SK-N-SH (cell line): ENCODE measurements around the gene PIH1D1. TPM values are rescaled to one million over a fixed set of nuclear protein-coding genes. Genes with fewer than 3 reads are reported as not detected.

Source experiments
- CTCF ChIA-PET: fragments of 300-600, 350-600 bp; formaldehyde crosslinking; extraction: SDS; loops from one replicate; lab custom pipeline; 2021; lab: Yijun Ruan, JAX
- POLR2A ChIA-PET: fragments of 350-600 bp; sonication (Branson Sonifier 250); formaldehyde crosslinking; extraction: SDS; loops from one replicate; lab custom pipeline; 2020; ENCODE audit warnings: antibody characterized with exemption, inconsistent platforms; lab: Yijun Ruan, JAX
- DNase-seq: peaks from one replicate; pipeline ENCODE4 v3.0.0; 2012
- H2AFZ ChIP-seq: fragments of 200-600 bp; sonication (generic); 2 replicates; pipeline ENCODE4 v1.8.1; 2016; ENCODE audit warnings: antibody characterized with exemption, mild to moderate bottlenecking, low read depth
- H3F3A ChIP-seq: fragments of 200-600 bp; sonication (generic); replicated peaks from 2 replicates; pipeline ENCODE3; 2016; ENCODE audit warnings: antibody characterized with exemption, mild to moderate bottlenecking; ENCODE audit not compliant: insufficient read depth
- H3K27ac ChIP-seq, 2 experiments: fragments of 200-500 bp in 1 of 2; fragments of 200-600 bp in 1 of 2; sonication (Bioruptor generic) in 1 of 2; sonication (generic), shearing (Covaris generic) in 1 of 2; 2 replicates each; pipeline versions ENCODE4 v1.5.1 to v1.6.1; 2014 to 2016; ENCODE audit warnings: low read depth in 2 of 2, inconsistent platforms in 1 of 2, low read length in 1 of 2, mild to moderate bottlenecking in 1 of 2, mixed read lengths in 1 of 2
- H3K27me3 ChIP-seq: fragments of 200-600 bp; sonication (generic), shearing (Covaris generic); 2 replicates; pipeline ENCODE4 v1.6.1; 2016; ENCODE audit warnings: mixed run types; ENCODE audit not compliant: insufficient read depth
- H3K36me3 ChIP-seq, 2 experiments: fragments of 200-500 bp in 1 of 2; fragments of 200-600 bp in 1 of 2; sonication (Bioruptor generic) in 1 of 2; sonication (generic) in 1 of 2; replicated peaks in 1 of 2; 2 replicates each; pipeline versions ENCODE3 to v1.5.1; 2014 to 2016; ENCODE audit warnings: low read length in 1 of 2, mild to moderate bottlenecking in 1 of 2; ENCODE audit not compliant: insufficient read depth in 2 of 2, control insufficient read depth in 1 of 2
- H3K4me1 ChIP-seq, 2 experiments: fragments of 200-500 bp in 1 of 2; fragments of 200-600 bp in 1 of 2; sonication (Bioruptor generic) in 1 of 2; sonication (generic), shearing (Covaris generic) in 1 of 2; 2 replicates each; pipeline versions ENCODE4 v1.5.1 to v1.6.1; 2014 to 2016; ENCODE audit warnings: low read depth in 1 of 2, low read length in 1 of 2, mixed run types in 1 of 2; ENCODE audit not compliant: insufficient read depth in 2 of 2, control insufficient read depth in 1 of 2
- H3K4me2 ChIP-seq: fragments of 200-600 bp; sonication (generic), shearing (Covaris generic); 2 replicates; pipeline ENCODE4 v1.6.1; 2017; ENCODE audit warnings: mixed run types
- H3K4me3 ChIP-seq, 2 experiments: fragments of 200-500 bp in 1 of 2; fragments of 200-600 bp in 1 of 2; sonication (Bioruptor generic) in 1 of 2; sonication (generic), shearing (Covaris generic) in 1 of 2; 2 replicates each; pipeline versions ENCODE4 v1.5.1 to v1.8.1; 2014 to 2016; ENCODE audit warnings: low read depth in 2 of 2, inconsistent platforms in 1 of 2, low read length in 1 of 2, mild to moderate bottlenecking in 1 of 2, mixed read lengths in 1 of 2, moderate library complexity in 1 of 2
- H3K79me2 ChIP-seq: fragments of 200-600 bp; sonication (generic); 2 replicates; pipeline ENCODE4 v1.8.1; 2017; ENCODE audit warnings: mild to moderate bottlenecking; ENCODE audit not compliant: insufficient read depth
- H3K9ac ChIP-seq: fragments of 200-600 bp; sonication (generic); 2 replicates; pipeline ENCODE4 v1.6.1; 2017; ENCODE audit warnings: mixed run types
- H3K9me2 ChIP-seq: fragments of 200-600 bp; sonication (generic); 2 replicates; pipeline ENCODE4 v1.6.1; 2017; ENCODE audit warnings: mixed run types
- H3K9me3 ChIP-seq: fragments of 200-600 bp; sonication (generic); 2 replicates; pipeline ENCODE4 v1.6.1; 2017; ENCODE audit warnings: mixed run types, mild to moderate bottlenecking, moderate library complexity
- H4K20me1 ChIP-seq: fragments of 200-600 bp; sonication (generic); 2 replicates; pipeline ENCODE4 v1.6.1; 2017; ENCODE audit warnings: mild to moderate bottlenecking, mixed run types; ENCODE audit not compliant: insufficient read depth
- CHD2 ChIP-seq: fragments of 150-350 bp; IDR thresholded peaks from 2 replicates; pipeline ENCODE4 v1.6.1; 2018; ENCODE audit warnings: low read length; ENCODE audit not compliant: partially characterized antibody
- ELF1 ChIP-seq: IDR thresholded peaks from 2 replicates; pipeline ENCODE4 v1.4.0; 2012
- EP300 ChIP-seq, 2 experiments: IDR thresholded peaks; 2 replicates each; pipeline versions ENCODE4 v1.4.0 to v1.6.1; 2012; ENCODE audit warnings: borderline replicate concordance in 1 of 2, low read depth in 1 of 2, low read length in 1 of 2
- FOXJ3 ChIP-seq: sonication (generic); formaldehyde crosslinking; IDR thresholded peaks from 2 replicates; pipeline ENCODE4 v1.5.1; 2020; ENCODE audit warnings: mild to moderate bottlenecking, missing genetic modification reagents
- FOXM1 ChIP-seq: IDR thresholded peaks from 2 replicates; pipeline ENCODE4 v1.4.0; 2012; ENCODE audit warnings: low read depth, mild to moderate bottlenecking
- JUND ChIP-seq: IDR thresholded peaks from 2 replicates; pipeline ENCODE4 v1.4.0; 2012
- MEF2A ChIP-seq: IDR thresholded peaks from 2 replicates; pipeline ENCODE4 v1.4.0; 2012; ENCODE audit warnings: low read depth, borderline replicate concordance
- NRF1 ChIP-seq: IDR thresholded peaks from 2 replicates; pipeline ENCODE4 v1.6.1; 2012; ENCODE audit warnings: low read depth, mild to moderate bottlenecking, low read length
- PBX3 ChIP-seq: IDR thresholded peaks from 2 replicates; pipeline ENCODE4; 2012
- RAD21 ChIP-seq: IDR thresholded peaks from 2 replicates; pipeline ENCODE4 v1.6.1; 2012; ENCODE audit warnings: mild to moderate bottlenecking, low read length
- RFX5 ChIP-seq: IDR thresholded peaks from 2 replicates; pipeline ENCODE4 v1.6.1; 2012; ENCODE audit warnings: mild to moderate bottlenecking, improper control_type of control experiment, low read length
- RXRA ChIP-seq: IDR thresholded peaks from 2 replicates; pipeline ENCODE4 v1.4.0; 2012; ENCODE audit warnings: low read depth, mild to moderate bottlenecking, borderline replicate concordance
- SIN3A ChIP-seq: IDR thresholded peaks from 2 replicates; pipeline ENCODE4 v1.6.1; 2012; ENCODE audit warnings: low read depth, mild to moderate bottlenecking, low read length, moderate library complexity, borderline replicate concordance
- SMC3 ChIP-seq: IDR thresholded peaks from 2 replicates; pipeline ENCODE4 v1.6.1; 2012; ENCODE audit warnings: low read depth, low read length, improper control_type of control experiment
- USF2 ChIP-seq: fragments of 150-350 bp; IDR thresholded peaks from 2 replicates; pipeline ENCODE4 v1.6.1; 2017; ENCODE audit warnings: antibody characterized with exemption, low read length, low read depth, borderline replicate concordance
- WGBS: methylation state at CpG from one replicate; pipeline ENCODE4 v1.1.6; 2017; ENCODE audit warnings: low lambda C conversion rate; 5-methylcytosine and 5-hydroxymethylcytosine counted together
- polyA plus RNA-seq, 3 experiments: library from polyadenylated mRNA; depleted of rRNA; stranded (reverse); fragments of >200 nt; gene quantifications; 2 replicates each; pipeline ENCODE4 v1.2.3, GENCODE V29; 2012
- TF ChIP-seq, protein P1 (sequence below): IDR thresholded peaks from 2 replicates; pipeline ENCODE4 v1.6.1; 2012; ENCODE audit warnings: mild to moderate bottlenecking, low read depth, low read length, moderate library complexity
- TF ChIP-seq, protein P2 (sequence below): IDR thresholded peaks from 2 replicates; pipeline ENCODE4 v1.4.0; 2012; ENCODE audit warnings: low read depth, borderline replicate concordance

Gene PIH1D1
- polyA plus RNA-seq, 1 of the 3 experiments (the other 2 are of a cell fraction), result 157 TPM

DNA sequence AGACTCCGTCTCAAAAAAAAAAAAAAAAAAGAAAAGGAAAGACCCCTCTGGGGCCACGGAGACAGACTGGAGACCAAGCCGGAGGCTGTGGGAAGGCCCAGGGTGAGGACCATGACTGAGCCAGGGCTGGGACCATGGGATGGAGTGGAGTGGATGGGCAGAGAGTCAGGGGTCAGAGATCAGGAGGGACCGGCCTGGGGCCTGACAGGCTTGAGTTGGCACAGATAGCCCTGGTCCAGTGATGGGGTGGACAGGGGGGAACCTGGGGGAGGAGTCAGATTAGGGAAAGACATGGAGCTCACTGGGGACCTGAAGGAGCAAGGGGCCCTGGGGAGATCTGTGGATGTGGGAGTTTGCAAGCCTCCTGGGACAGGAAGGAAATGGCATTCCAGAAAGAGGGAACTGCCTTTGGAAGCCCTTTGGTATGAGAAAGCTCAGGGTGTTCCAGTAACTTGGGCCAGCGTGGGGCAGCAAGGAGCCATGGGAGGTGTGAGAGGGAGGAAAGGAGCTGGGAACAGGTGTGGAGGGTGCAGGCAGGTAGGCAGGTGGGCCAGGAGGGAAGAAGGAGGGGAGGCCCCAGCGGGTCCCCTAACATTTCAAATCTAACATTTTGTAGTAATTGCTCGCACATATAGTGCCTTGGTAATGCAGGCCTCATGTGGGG lies 29.5 kb upstream of the PIH1D1 start:
- H3K9ac ChIP-seq, result no peak overlapping the region
- H3K79me2 ChIP-seq, result no peaks in the 10 kb centered on the region
- no peak overlapping the region for H3K27ac ChIP-seq
- H3K4me2 ChIP-seq, result no peak overlapping the region
- no peaks in the 10 kb centered on the region for H3K9me2 ChIP-seq
- H3K9me3 ChIP-seq, result no peaks in the 10 kb centered on the region
- H4K20me1 ChIP-seq, result no peaks in the 10 kb centered on the region
- peaks cover 3% of the 10 kb centered on the region for H3F3A ChIP-seq
- WGBS, result 93% methylated on average over 6 of the region's 7 CpGs
- TF ChIP-seq PBX3 (no peak), SIN3A (no peak), ELF1 (no peak), SMC3 (no peak)
- TF ChIP-seq, protein P1, sequence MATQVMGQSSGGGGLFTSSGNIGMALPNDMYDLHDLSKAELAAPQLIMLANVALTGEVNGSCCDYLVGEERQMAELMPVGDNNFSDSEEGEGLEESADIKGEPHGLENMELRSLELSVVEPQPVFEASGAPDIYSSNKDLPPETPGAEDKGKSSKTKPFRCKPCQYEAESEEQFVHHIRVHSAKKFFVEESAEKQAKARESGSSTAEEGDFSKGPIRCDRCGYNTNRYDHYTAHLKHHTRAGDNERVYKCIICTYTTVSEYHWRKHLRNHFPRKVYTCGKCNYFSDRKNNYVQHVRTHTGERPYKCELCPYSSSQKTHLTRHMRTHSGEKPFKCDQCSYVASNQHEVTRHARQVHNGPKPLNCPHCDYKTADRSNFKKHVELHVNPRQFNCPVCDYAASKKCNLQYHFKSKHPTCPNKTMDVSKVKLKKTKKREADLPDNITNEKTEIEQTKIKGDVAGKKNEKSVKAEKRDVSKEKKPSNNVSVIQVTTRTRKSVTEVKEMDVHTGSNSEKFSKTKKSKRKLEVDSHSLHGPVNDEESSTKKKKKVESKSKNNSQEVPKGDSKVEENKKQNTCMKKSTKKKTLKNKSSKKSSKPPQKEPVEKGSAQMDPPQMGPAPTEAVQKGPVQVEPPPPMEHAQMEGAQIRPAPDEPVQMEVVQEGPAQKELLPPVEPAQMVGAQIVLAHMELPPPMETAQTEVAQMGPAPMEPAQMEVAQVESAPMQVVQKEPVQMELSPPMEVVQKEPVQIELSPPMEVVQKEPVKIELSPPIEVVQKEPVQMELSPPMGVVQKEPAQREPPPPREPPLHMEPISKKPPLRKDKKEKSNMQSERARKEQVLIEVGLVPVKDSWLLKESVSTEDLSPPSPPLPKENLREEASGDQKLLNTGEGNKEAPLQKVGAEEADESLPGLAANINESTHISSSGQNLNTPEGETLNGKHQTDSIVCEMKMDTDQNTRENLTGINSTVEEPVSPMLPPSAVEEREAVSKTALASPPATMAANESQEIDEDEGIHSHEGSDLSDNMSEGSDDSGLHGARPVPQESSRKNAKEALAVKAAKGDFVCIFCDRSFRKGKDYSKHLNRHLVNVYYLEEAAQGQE, result no peak
- POLR2A ChIA-PET, result interaction anchor here (0.7 kb wide), 1 partner anchor 1278 kb away, joined by 3 read pairs; no protein-coding TSS in a partner anchor
- CTCF ChIA-PET, result no interaction called here
- DNase-seq, result no peak
- H3K4me3 ChIP-seq, result no peak overlapping the region
- no peaks in the 10 kb centered on the region; a peak in 1 of 4 replicates for H3K4me1 ChIP-seq
- H2AFZ ChIP-seq, result no peak overlapping the region
- H3K36me3 ChIP-seq, result no peaks in the 10 kb centered on the region
- H3K27me3 ChIP-seq, result no peaks in the 10 kb centered on the region

DNA sequence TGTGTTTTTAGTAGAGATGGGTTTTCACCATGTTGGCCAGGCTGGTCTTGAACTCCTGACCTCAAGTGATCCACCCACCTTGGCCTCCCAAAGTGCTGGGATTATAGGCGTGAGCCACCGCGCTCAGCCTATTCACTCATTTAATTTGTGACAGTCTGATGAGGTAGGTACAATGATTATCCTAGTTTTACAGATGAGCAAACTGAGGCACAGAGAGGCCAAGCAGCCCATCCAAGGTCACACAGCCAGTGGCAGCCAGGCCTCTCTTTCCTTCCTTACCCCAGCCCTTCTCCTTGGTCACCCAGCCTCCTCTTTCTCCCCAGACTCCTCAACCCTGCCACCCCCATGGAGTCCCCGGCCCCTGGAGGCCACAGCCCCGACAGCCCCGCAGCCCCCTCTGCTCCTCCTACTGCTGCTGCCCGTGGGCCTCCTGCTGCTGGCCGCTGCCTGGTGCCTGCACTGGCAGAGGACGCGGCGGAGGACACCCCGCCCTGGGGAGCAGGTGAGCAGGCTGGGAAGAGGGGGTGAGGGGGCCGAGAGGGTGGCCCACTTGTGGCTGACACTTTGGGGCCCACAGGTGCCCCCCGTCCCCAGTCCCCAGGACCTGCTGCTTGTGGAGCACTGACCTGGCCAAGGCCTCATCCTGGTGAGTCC lies 28.5 kb upstream of the PIH1D1 start:
- no peak overlapping the region for H3K9ac ChIP-seq
- H3K4me1 ChIP-seq, result no peaks in the 10 kb centered on the region; a peak in 1 of 4 replicates
- no peak overlapping the region for H3K4me2 ChIP-seq
- no peaks in the 10 kb centered on the region for H3K36me3 ChIP-seq
- no peaks in the 10 kb centered on the region for H3K27me3 ChIP-seq
- H3K4me3 ChIP-seq, result no peak overlapping the region
- 94% methylated on average over 11 of the region's 14 CpGs for WGBS
- H3K27ac ChIP-seq, result no peak overlapping the region
- no peak for DNase-seq
- H3K9me3 ChIP-seq, result no peaks in the 10 kb centered on the region
- H3F3A ChIP-seq, result peaks cover 3% of the 10 kb centered on the region
- ChIA-PET POLR2A (interaction anchor here (0.7 kb wide), 1 partner anchor 1277 kb away, joined by 3 read pairs; no protein-coding TSS in a partner anchor), CTCF (interaction anchor here (1.6 kb wide), 1 partner anchor 26 kb away, joined by 3 read pairs; no protein-coding TSS in a partner anchor)
- no peaks in the 10 kb centered on the region for H3K9me2 ChIP-seq
- H4K20me1 ChIP-seq, result no peaks in the 10 kb centered on the region
- no peak overlapping the region for H2AFZ ChIP-seq
- no peaks in the 10 kb centered on the region for H3K79me2 ChIP-seq
- TF ChIP-seq PBX3 (no peak), EP300 (IDR thresholded peaks at IDR 0.05; ENCODE audit: borderline replicate concordance in 1 of 2, low read depth in 1 of 2, low read length in 1 of 2) (no peak), RXRA (no peak), RAD21 (no peak), MEF2A (no peak), FOXJ3 (no peak), USF2 (no peak), SIN3A (no peak), JUND (no peak), SMC3 (no peak), NRF1 (no peak), CHD2 (no peak), FOXM1 (no peak), RFX5 (no peak)
- TF ChIP-seq, protein P2, sequence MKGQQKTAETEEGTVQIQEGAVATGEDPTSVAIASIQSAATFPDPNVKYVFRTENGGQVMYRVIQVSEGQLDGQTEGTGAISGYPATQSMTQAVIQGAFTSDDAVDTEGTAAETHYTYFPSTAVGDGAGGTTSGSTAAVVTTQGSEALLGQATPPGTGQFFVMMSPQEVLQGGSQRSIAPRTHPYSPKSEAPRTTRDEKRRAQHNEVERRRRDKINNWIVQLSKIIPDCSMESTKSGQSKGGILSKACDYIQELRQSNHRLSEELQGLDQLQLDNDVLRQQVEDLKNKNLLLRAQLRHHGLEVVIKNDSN, result no peak
